HCT116 (cell line): ENCODE data around the gene NOP14. TPM values are rescaled to one million over a fixed set of nuclear protein-coding genes. Genes with fewer than 3 reads are reported as not detected.

Source experiments
- ATAC-seq: fragments of 200-7000 bp; cut with Tn5 transposase; 2 replicates; pipeline ENCODE4 v1.9.1; 2020; ENCODE audit warnings: mild to moderate bottlenecking, moderate library complexity
- BruUV-seq: library from RNA; stranded (reverse); fragments of 400-500 nt; replicated peaks from 2 replicates; lab custom pipeline; 2021; lab: Mats Ljungman, UMichigan
- CTCF ChIA-PET: fragments of 300-600 bp; sonication (Branson Sonifier 250); formaldehyde crosslinking; loops from one replicate; lab custom pipeline; 2021; ENCODE audit warnings: antibody characterized with exemption; lab: Charles Lee
- POLR2A ChIA-PET: fragments of 300-600, 350-600 bp; sonication (Branson Sonifier 250); formaldehyde crosslinking; loops from one replicate; lab custom pipeline; 2021; ENCODE audit warnings: antibody characterized with exemption; lab: Charles Lee
- RAD21 ChIA-PET, 2 experiments: fragments of 300-600 bp; sonication (Branson Sonifier 250); formaldehyde crosslinking; loops; one replicate each; lab custom pipeline; 2023; ENCODE audit warnings: low total read pairs in 2 of 2; ENCODE audit not compliant: uncharacterized antibody in 2 of 2, unreplicated experiment in 2 of 2, low non-redundant PET in 1 of 2; lab: Charles Lee
- DNase-seq: peaks from one replicate; pipeline ENCODE4 v3.0.0-alpha.2; 2010; ENCODE audit warnings: low read depth, low spot score
- H2AFZ ChIP-seq: fragments of 200-600 bp; shearing (Covaris generic), sonication (generic); 2 replicates; pipeline ENCODE4 v1.6.1; 2017; ENCODE audit warnings: low read depth, mixed run types, mixed read lengths, antibody characterized with exemption, low read length; ENCODE audit not compliant: poor library complexity, severe bottlenecking
- H3K27ac ChIP-seq: 2 replicates; pipeline ENCODE4 v1.5.1; 2012; ENCODE audit warnings: low read depth, low read length
- H3K27me3 ChIP-seq: fragments of 200-600 bp; sonication (generic); 2 replicates; pipeline ENCODE4 v1.6.1; 2016; ENCODE audit warnings: mixed run types, low read length, mixed read lengths; ENCODE audit not compliant: insufficient read depth
- H3K36me3 ChIP-seq, 2 experiments: fragments of 200-500 bp in 1 of 2; fragments of 200-600 bp in 1 of 2; sonication (Bioruptor generic) in 1 of 2; sonication (generic) in 1 of 2; 2 replicates each; pipeline versions ENCODE4 v1.5.1 to v1.6.1; 2014 to 2016; ENCODE audit warnings: low read length in 2 of 2, inconsistent platforms in 1 of 2, mixed read lengths in 1 of 2, mixed run types in 1 of 2; ENCODE audit not compliant: insufficient read depth in 2 of 2, control insufficient read depth in 1 of 2
- H3K4me1 ChIP-seq, 2 experiments: fragments of 200-600 bp in 1 of 2; sonication (generic) in 1 of 2; 2 replicates each; pipeline versions ENCODE4 v1.5.1 to v1.6.1; 2012 to 2017; ENCODE audit warnings: low read length in 2 of 2, inconsistent platforms in 1 of 2, mild to moderate bottlenecking in 1 of 2, mixed read lengths in 1 of 2, mixed run types in 1 of 2, moderate library complexity in 1 of 2; ENCODE audit not compliant: insufficient read depth in 2 of 2, control insufficient read depth in 1 of 2
- H3K4me2 ChIP-seq: fragments of 200-600 bp; sonication (generic); 2 replicates; pipeline ENCODE4 v1.6.1; 2017; ENCODE audit warnings: mixed run types, low read length, mixed read lengths
- H3K4me3 ChIP-seq, 2 experiments: fragments of 200-600 bp in 1 of 2; sonication (generic) in 1 of 2; replicated peaks in 1 of 2; 2 replicates each; pipeline ENCODE4 v1.5.1; 2011 to 2016; ENCODE audit warnings: low read length in 2 of 2, control low read depth in 1 of 2, low read depth in 1 of 2, mild to moderate bottlenecking in 1 of 2, mixed read lengths in 1 of 2, mixed run types in 1 of 2
- H3K79me2 ChIP-seq: fragments of 200-600 bp; sonication (generic); 2 replicates; pipeline ENCODE4 v1.6.1; 2017; ENCODE audit warnings: mild to moderate bottlenecking, mixed run types, low read length, moderate library complexity, mixed read lengths; ENCODE audit not compliant: insufficient read depth
- H3K9ac ChIP-seq: fragments of 200-600 bp; sonication (generic); 2 replicates; pipeline ENCODE4 v1.6.1; 2016; ENCODE audit warnings: low read length, mixed read lengths
- H3K9me2 ChIP-seq: fragments of 200-600 bp; sonication (generic), shearing (Covaris generic); 2 replicates; pipeline ENCODE4 v1.6.1; 2017; ENCODE audit warnings: mixed run types, mild to moderate bottlenecking, moderate library complexity; ENCODE audit not compliant: insufficient read depth
- H3K9me3 ChIP-seq, 2 experiments: fragments of 200-500 bp in 1 of 2; fragments of 200-600 bp in 1 of 2; sonication (Bioruptor generic) in 1 of 2; sonication (generic) in 1 of 2; 2 replicates each; pipeline ENCODE4 v1.6.1; 2014 to 2017; ENCODE audit warnings: low read length in 2 of 2, mixed read lengths in 2 of 2, inconsistent platforms in 1 of 2, low read depth in 1 of 2, mild to moderate bottlenecking in 1 of 2, mixed run types in 1 of 2, moderate library complexity in 1 of 2; ENCODE audit not compliant: control insufficient read depth in 1 of 2, insufficient read depth in 1 of 2
- H4K20me1 ChIP-seq: fragments of 200-600 bp; sonication (generic), shearing (Covaris generic); 2 replicates; pipeline ENCODE4 v1.6.1; 2017; ENCODE audit warnings: mixed run types, mild to moderate bottlenecking, moderate library complexity; ENCODE audit not compliant: insufficient read depth
- CEBPB ChIP-seq: IDR thresholded peaks from 2 replicates; pipeline ENCODE4 v1.6.1; 2012; ENCODE audit warnings: low read depth
- EGR1 ChIP-seq: IDR thresholded peaks from 2 replicates; pipeline ENCODE4 v1.6.1; 2012; ENCODE audit warnings: low read depth
- ELF1 ChIP-seq: IDR thresholded peaks from 2 replicates; pipeline ENCODE4 v1.6.1; 2012; ENCODE audit warnings: low read depth, borderline replicate concordance
- EZH2phosphoT487 ChIP-seq: fragments of 200-600 bp; IDR thresholded peaks from 2 replicates; pipeline ENCODE4 v1.6.1; 2018; ENCODE audit warnings: antibody characterized with exemption, borderline replicate concordance
- FOSL1 ChIP-seq: IDR thresholded peaks from 2 replicates; pipeline ENCODE4 v1.6.1; 2012; ENCODE audit warnings: low read depth
- POLR2A ChIP-seq: IDR thresholded peaks from 2 replicates; pipeline ENCODE4 v1.7.0; 2011; ENCODE audit warnings: borderline replicate concordance; ENCODE audit not compliant: insufficient read depth, insufficient read length; ENCODE audit errors: extremely low read depth
- POLR2AphosphoS5 ChIP-seq: IDR thresholded peaks from 2 replicates; pipeline ENCODE4 v1.6.1; 2011; ENCODE audit warnings: mild to moderate bottlenecking, low read depth, low read length, moderate library complexity
- TCF7L2 ChIP-seq: IDR thresholded peaks from 2 replicates; pipeline ENCODE4 v1.7.0; 2011; ENCODE audit warnings: borderline replicate concordance, inconsistent platforms; ENCODE audit not compliant: insufficient read depth, insufficient read length; ENCODE audit errors: extremely low read depth
- ZFX ChIP-seq: fragments of 450-650 bp; IDR thresholded peaks from 2 replicates; pipeline ENCODE4 v1.6.1; 2017
- intact Hi-C: fragments of 100-400 bp; cut with micrococcal nuclease; formaldehyde crosslinking; loops from 2 replicates; pipeline ENCODE4 v1.10.0; 2022
- total RNA-seq: library from RNA; stranded (reverse); gene quantifications from one replicate; pipeline ENCODE4 v1.2.1, GENCODE V29; 2021; ENCODE audit not compliant: unreplicated experiment
- TF ChIP-seq, protein P1 (sequence below): IDR thresholded peaks from 2 replicates; pipeline ENCODE4 v1.6.1; 2012
- TF ChIP-seq, protein P2 (sequence below): IDR thresholded peaks from 2 replicates; pipeline ENCODE4 v1.6.1; 2011; ENCODE audit warnings: mild to moderate bottlenecking, low read length, moderate library complexity; ENCODE audit not compliant: insufficient replicate concordance; ENCODE audit errors: extremely low read depth

NOP14 gene
- total RNA-seq, 1 experiment from 2014 or later = 67.3 TPM

DNA sequence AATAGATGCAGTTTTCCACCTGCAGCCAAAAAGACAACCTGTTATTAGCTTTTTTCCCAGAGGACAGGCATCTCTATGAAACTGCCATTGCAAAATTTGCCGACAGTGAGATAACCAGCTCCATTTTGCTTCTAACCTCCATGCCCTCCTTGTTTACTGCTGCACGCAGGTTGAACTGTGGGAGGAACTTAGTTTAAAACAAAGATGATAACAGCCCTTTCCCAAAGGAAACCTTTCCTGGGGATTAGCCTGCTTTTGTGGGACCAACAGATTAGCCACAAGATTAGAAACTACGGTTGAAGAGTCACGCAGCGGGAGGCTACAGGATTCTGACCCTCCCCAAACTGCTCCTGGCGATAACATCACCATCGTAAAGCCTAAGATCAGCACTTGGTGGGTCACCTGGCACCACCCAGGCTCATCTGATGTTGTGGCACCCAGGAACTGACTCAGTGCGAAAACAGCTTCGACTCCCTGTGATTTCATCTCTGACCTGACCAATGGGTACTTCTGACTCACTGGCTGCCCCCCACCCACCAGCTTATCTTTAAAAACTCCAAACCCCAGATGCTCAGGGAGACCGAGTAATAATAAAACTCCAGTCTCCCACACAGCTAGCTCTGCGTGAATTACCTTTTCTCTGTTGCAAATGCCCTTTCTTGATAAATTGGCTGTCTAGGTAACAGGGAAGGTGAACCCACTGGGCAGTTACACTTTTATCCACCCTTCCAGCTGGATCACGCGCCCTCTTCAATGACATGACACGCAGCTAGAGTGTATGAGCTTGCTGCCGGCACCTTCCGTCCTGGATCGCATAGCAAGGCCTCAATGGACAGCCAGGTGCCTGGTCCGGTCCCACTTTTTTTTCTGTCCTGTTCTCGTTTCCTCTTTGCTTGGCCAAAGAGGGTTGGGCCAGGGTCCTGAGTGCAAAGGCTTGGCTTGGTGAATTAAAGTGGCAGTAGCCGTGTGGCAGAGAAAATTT lies 27.2 kb downstream of the NOP14 start:
- CTCF ChIA-PET = interaction anchor here (0.9 to 1.6 kb wide), 4 partner anchors 13 to 716 kb away, joined by 3 to 5 read pairs (median 4); no protein-coding TSS in a partner anchor
- no peaks in the 10 kb centered on the region for H3K9me3 ChIP-seq
- no TSS peak for BruUV-seq

GRCh38 chr4:2934813-2935761 lies 28.1 kb downstream of the NOP14 start:
- H3K4me1 ChIP-seq = peaks cover 24 to 45% of the 10 kb centered on the region in 2 experiments
- H2AFZ ChIP-seq = no peak overlapping the region
- H3K4me2 ChIP-seq = peak overlapping the region; percentile 74
- no peaks in the 10 kb centered on the region for H3K9me3 ChIP-seq
- peaks cover 36% of the 10 kb centered on the region for H3K79me2 ChIP-seq
- TSS peak; percentile 69 for BruUV-seq
- peaks cover 5% of the 10 kb centered on the region; the same call in 1 of the 2 replicates for H4K20me1 ChIP-seq
- peak overlapping the region; percentile 99 for H3K9ac ChIP-seq
- POLR2A ChIA-PET = interaction anchor here (0.6 to 1.2 kb wide), 3 partner anchors 9 to 174 kb away, joined by 3 read pairs; no protein-coding TSS in a partner anchor
- peak overlapping the region; percentile 96 for H3K27ac ChIP-seq
- intact Hi-C loops = loop anchor here (2.0 kb wide), 1 partner anchor 170 kb away; no protein-coding TSS in a partner anchor
- no peaks in the 10 kb centered on the region for H3K9me2 ChIP-seq
- DNase-seq (peak; percentile 77), ATAC-seq (peak; percentile 49)
- no peaks in the 10 kb centered on the region for H3K27me3 ChIP-seq
- peak overlapping the region; percentile 95 to 98 for H3K4me3 ChIP-seq
- peaks cover 8 to 46% of the 10 kb centered on the region in 2 experiments; a peak in 2 of 4 replicates for H3K36me3 ChIP-seq
- CTCF ChIA-PET = interaction anchor here (1.0 to 1.6 kb wide), 3 partner anchors 14 to 715 kb away, joined by 3 to 5 read pairs (median 3); no protein-coding TSS in a partner anchor
- RAD21 ChIA-PET = interaction anchor here in 1 of 2 experiments (1.0 to 2.1 kb wide), 2 partner anchors 171 to 172 kb away, joined by 3 to 5 read pairs; no protein-coding TSS in a partner anchor
- TF ChIP-seq EZH2phosphoT487 = no peak
- TF ChIP-seq POLR2A = peak; percentile 91
- peak; percentile 91 for TF ChIP-seq ZFX
- TF ChIP-seq FOSL1 = no peak
- no peak for TF ChIP-seq EGR1
- no peak for TF ChIP-seq CEBPB
- peak; percentile 97 for TF ChIP-seq POLR2AphosphoS5
- TF ChIP-seq, protein P1, sequence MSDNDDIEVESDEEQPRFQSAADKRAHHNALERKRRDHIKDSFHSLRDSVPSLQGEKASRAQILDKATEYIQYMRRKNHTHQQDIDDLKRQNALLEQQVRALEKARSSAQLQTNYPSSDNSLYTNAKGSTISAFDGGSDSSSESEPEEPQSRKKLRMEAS = no peak
- no peak for TF ChIP-seq ELF1
- no peak for TF ChIP-seq TCF7L2
- TF ChIP-seq, protein P2, sequence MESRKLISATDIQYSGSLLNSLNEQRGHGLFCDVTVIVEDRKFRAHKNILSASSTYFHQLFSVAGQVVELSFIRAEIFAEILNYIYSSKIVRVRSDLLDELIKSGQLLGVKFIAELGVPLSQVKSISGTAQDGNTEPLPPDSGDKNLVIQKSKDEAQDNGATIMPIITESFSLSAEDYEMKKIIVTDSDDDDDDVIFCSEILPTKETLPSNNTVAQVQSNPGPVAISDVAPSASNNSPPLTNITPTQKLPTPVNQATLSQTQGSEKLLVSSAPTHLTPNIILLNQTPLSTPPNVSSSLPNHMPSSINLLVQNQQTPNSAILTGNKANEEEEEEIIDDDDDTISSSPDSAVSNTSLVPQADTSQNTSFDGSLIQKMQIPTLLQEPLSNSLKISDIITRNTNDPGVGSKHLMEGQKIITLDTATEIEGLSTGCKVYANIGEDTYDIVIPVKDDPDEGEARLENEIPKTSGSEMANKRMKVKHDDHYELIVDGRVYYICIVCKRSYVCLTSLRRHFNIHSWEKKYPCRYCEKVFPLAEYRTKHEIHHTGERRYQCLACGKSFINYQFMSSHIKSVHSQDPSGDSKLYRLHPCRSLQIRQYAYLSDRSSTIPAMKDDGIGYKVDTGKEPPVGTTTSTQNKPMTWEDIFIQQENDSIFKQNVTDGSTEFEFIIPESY = peak; percentile 34

More for the DNA sequence above, 27.2 kb downstream of the NOP14 start:
- no peaks in the 10 kb centered on the region for H3K9me2 ChIP-seq
- H3K4me2 ChIP-seq = peak overlapping the region; percentile 74
- H3K4me1 ChIP-seq = peaks cover 24 to 45% of the 10 kb centered on the region in 2 experiments
- H3K36me3 ChIP-seq = peaks cover 14 to 46% of the 10 kb centered on the region in 2 experiments
- ChIA-PET RAD21 (interaction anchor here in 1 of 2 experiments (1.0 to 2.1 kb wide), 2 partner anchors 172 to 173 kb away, joined by 3 to 5 read pairs; no protein-coding TSS in a partner anchor), POLR2A (interaction anchor here (1.0 to 1.8 kb wide), 4 partner anchors 8 to 175 kb away, joined by 3 to 4 read pairs (median 3); partner anchors contain the start of genes GRK4 and NOP14)
- intact Hi-C loops = loop anchor here (2.0 kb wide), 1 partner anchor 171 kb away; no protein-coding TSS in a partner anchor
- DNase-seq (peak; percentile 69), ATAC-seq (peak; percentile 38)
- TF ChIP-seq POLR2AphosphoS5 = peak; percentile 75
- no peak for TF ChIP-seq FOSL1
- TF ChIP-seq EGR1 = no peak
- H3K79me2 ChIP-seq = peaks cover 45% of the 10 kb centered on the region
- H3K9ac ChIP-seq = peak overlapping the region; percentile 99
- peak overlapping the region; percentile 95 to 98 for H3K4me3 ChIP-seq
- H3K27me3 ChIP-seq = no peaks in the 10 kb centered on the region
- H2AFZ ChIP-seq = no peak overlapping the region
- peak overlapping the region; percentile 96 for H3K27ac ChIP-seq
- H4K20me1 ChIP-seq = peaks cover 5% of the 10 kb centered on the region; the same call in 1 of the 2 replicates
